Hepatocyte (in vitro differentiated cells): ENCODE data around the gene RHOU.

Source experiments
- CTCF ChIP-seq: fragments of 200-600 bp; sonication (generic); IDR thresholded peaks from 2 replicates; pipeline ENCODE4 v1.5.1; 2016; ENCODE audit warnings: antibody characterized with exemption, mild to moderate bottlenecking; ENCODE audit not compliant: poor library complexity
- EZH2 ChIP-seq: fragments of 200-600 bp; sonication (generic); IDR thresholded peaks from 2 replicates; pipeline ENCODE4 v1.6.1; 2016; ENCODE audit warnings: antibody characterized with exemption, mild to moderate bottlenecking, borderline replicate concordance
- EZH2phosphoT487 ChIP-seq: fragments of 200-600 bp; sonication (generic); IDR thresholded peaks from one replicate; pipeline ENCODE4 v1.6.1; 2018; ENCODE audit warnings: antibody characterized with exemption, mild to moderate bottlenecking, low read depth, moderate library complexity; ENCODE audit not compliant: unreplicated experiment, severe bottlenecking

- TF ChIP-seq EZH2 (no peak), CTCF (no peak), EZH2phosphoT487 (no peak)
Measured at GRCh38 chr1:228745497-228745896, 10.2 kb downstream of the RHOU start.
